Stomach (tissue), 4 donors: ENCODE measurements around the gene ADAM22.

Experiments used
- POLR2A ChIP-seq, 4 donors: fragments of 450-650 bp; IDR thresholded peaks; one replicate each; pipeline ENCODE4 v1.6.1; 2016; ENCODE audit warnings: antibody characterized with exemption in 4 of 4, control low read depth in 2 of 4, mild to moderate bottlenecking in 1 of 4, moderate library complexity in 1 of 4
- POLR2AphosphoS5 ChIP-seq, 3 donors: sonication (generic); formaldehyde crosslinking; IDR thresholded peaks; one replicate each; pipeline ENCODE4 v1.6.1; 2016; ENCODE audit warnings: antibody characterized with exemption in 3 of 3
- TF ChIP-seq, protein P1 (sequence below), 7 experiments: fragments of 450-650 bp in 4 of 7; fragments of 200-600 bp in 3 of 7; sonication (generic) in 3 of 7; IDR thresholded peaks; one replicate each; pipeline ENCODE4 v1.5.1; 2016 to 2019; ENCODE audit warnings: antibody characterized with exemption in 7 of 7, control low read depth in 2 of 7, mild to moderate bottlenecking in 1 of 7

DNA sequence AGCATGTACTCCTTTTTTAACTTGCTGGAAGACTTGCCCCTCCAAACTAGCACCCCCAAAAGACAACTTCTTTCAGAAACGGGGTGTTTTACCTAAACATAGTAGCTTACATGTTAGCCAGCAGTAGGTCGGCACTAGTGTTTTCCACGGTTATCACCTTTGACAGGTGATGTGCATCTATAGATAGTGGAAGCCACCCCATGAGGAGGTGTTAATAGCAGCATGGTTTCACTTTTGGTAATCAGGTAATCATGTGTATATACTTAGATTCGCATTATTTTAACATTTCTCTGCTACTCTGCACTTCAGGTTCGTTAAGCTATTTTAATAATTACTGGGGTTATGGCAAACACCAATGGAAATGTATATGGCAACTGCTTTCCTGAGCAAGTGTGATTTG is 268.2 kb downstream of the ADAM22 start:
- no peak for TF ChIP-seq POLR2A (IDR thresholded peaks at IDR 0.05)
- TF ChIP-seq, protein P1, sequence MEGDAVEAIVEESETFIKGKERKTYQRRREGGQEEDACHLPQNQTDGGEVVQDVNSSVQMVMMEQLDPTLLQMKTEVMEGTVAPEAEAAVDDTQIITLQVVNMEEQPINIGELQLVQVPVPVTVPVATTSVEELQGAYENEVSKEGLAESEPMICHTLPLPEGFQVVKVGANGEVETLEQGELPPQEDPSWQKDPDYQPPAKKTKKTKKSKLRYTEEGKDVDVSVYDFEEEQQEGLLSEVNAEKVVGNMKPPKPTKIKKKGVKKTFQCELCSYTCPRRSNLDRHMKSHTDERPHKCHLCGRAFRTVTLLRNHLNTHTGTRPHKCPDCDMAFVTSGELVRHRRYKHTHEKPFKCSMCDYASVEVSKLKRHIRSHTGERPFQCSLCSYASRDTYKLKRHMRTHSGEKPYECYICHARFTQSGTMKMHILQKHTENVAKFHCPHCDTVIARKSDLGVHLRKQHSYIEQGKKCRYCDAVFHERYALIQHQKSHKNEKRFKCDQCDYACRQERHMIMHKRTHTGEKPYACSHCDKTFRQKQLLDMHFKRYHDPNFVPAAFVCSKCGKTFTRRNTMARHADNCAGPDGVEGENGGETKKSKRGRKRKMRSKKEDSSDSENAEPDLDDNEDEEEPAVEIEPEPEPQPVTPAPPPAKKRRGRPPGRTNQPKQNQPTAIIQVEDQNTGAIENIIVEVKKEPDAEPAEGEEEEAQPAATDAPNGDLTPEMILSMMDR (IDR thresholded peaks at IDR 0.05): no peak
- no peak for TF ChIP-seq POLR2AphosphoS5 (IDR thresholded peaks at IDR 0.05)
